HG03045 (cell line): ENCODE data around the gene TEX44.
A peak's percentile ranks its signal among the peaks of the same experiment; 100 is the strongest.
"Not testable (repeated sequence)": the region's sequence is repeated elsewhere in the genome, so short reads cannot be mapped to it uniquely, and the experiment has no call there.

Source experiments
- ATAC-seq: cut with Tn5 transposase; IDR thresholded peaks from one replicate; pipeline ENCODE4 v1.9.1; 2021; ENCODE audit warnings: mild to moderate bottlenecking, moderate library complexity; ENCODE audit not compliant: unreplicated experiment

The TEX44 gene

GRCh38 chr2:231592636-231593145, at the start of gene TEX44:
TEX44 (plus strand) TSS chr2:231592864; CDS start chr2:231592952, 88 bp downstream.
- no peak for ATAC-seq

- peak; percentile 98 for ATAC-seq
Observed at GRCh38 chr2:231545105-231545902, 47.4 kb upstream of the TEX44 start.

GRCh38 chr2:231546014-231546715, 46.5 kb upstream of the TEX44 start:
- ATAC-seq: peak; percentile 2

GRCh38 chr2:231547315-231548110, 45.2 kb upstream of the TEX44 start:
- no peak for ATAC-seq

GRCh38 chr2:231548752-231549151, 43.9 kb upstream of the TEX44 start:
- ATAC-seq: no peak

- ATAC-seq: no peak
Observed at GRCh38 chr2:231549446-231550239, 43.0 kb upstream of the TEX44 start.

GRCh38 chr2:231552752-231553151, 39.9 kb upstream of the TEX44 start:
- no peak for ATAC-seq

- no peak for ATAC-seq
Observed at GRCh38 chr2:231554327-231554726, 38.3 kb upstream of the TEX44 start.

- ATAC-seq: no peak
Observed at GRCh38 chr2:231554748-231555545, 37.7 kb upstream of the TEX44 start.

- ATAC-seq: not testable (repeated sequence)
Observed at GRCh38 chr2:231556496-231556895, 36.2 kb upstream of the TEX44 start.

GRCh38 chr2:231556981-231557380, 35.7 kb upstream of the TEX44 start:
- no peak for ATAC-seq

GRCh38 chr2:231557571-231558217, 35.0 kb upstream of the TEX44 start:
- peak; percentile 70 for ATAC-seq

GRCh38 chr2:231563378-231563961, 29.2 kb upstream of the TEX44 start:
- ATAC-seq: no peak

- ATAC-seq: no peak
Observed at GRCh38 chr2:231565887-231566594, 26.6 kb upstream of the TEX44 start.

GRCh38 chr2:231567159-231567558, 25.5 kb upstream of the TEX44 start:
- ATAC-seq: no peak

- ATAC-seq: no peak
Observed at GRCh38 chr2:231568098-231568784, 24.4 kb upstream of the TEX44 start.

GRCh38 chr2:231568785-231569435, 23.8 kb upstream of the TEX44 start:
- ATAC-seq: no peak
